B cell (primary cell): Measurements from ENCODE around the gene GPR62.

ENCODE experiments used
- EZH2 ChIP-seq: IDR thresholded peaks from 2 replicates; pipeline ENCODE4 v1.6.1; 2012; ENCODE audit warnings: borderline replicate concordance, low read depth, mild to moderate bottlenecking, moderate library complexity, low read length; ENCODE audit not compliant: insufficient read depth, poor library complexity, severe bottlenecking
- TF ChIP-seq, protein P1 (sequence below): fragments of 200-600 bp; IDR thresholded peaks from one replicate; pipeline ENCODE4 v1.8.0; 2022; ENCODE audit warnings: antibody characterized with exemption, mild to moderate bottlenecking

DNA sequence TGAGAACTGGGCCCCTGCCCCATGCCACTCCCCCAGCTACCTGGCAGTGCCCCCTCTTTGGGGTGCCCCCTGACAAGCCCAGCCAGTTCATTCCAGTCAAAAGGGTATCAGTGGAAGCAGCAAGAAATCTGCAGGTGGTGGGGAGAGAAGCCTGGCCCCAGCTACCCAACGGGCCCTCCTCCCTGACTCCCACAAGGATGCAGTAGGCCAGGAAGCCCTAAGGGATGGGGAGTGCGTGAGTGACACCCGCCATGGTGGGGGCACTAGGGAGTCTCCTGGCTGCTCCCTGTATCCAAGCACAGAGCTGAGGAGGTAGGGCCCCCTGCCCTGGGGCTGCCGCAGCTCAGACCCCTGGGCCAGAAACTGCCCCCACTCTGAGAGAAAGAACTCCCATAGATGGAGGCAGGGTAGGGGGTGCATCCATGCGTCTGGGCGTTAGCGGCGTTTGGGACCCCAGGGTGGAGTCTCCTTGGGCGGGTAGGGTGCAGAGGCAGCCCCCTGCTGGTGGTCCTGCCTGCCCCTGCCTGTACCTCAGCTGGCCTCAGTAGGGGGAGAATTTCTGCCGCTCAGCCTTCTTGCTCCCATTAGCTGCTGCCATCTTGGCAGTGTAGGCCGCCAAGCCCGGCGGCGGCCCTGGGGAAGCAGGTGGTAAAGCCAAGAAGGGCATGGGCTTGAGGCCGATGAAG is 2.5 kb downstream of the GPR62 start:
- TF ChIP-seq, protein P1, sequence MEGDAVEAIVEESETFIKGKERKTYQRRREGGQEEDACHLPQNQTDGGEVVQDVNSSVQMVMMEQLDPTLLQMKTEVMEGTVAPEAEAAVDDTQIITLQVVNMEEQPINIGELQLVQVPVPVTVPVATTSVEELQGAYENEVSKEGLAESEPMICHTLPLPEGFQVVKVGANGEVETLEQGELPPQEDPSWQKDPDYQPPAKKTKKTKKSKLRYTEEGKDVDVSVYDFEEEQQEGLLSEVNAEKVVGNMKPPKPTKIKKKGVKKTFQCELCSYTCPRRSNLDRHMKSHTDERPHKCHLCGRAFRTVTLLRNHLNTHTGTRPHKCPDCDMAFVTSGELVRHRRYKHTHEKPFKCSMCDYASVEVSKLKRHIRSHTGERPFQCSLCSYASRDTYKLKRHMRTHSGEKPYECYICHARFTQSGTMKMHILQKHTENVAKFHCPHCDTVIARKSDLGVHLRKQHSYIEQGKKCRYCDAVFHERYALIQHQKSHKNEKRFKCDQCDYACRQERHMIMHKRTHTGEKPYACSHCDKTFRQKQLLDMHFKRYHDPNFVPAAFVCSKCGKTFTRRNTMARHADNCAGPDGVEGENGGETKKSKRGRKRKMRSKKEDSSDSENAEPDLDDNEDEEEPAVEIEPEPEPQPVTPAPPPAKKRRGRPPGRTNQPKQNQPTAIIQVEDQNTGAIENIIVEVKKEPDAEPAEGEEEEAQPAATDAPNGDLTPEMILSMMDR: no peak
- no peak for TF ChIP-seq EZH2
